GOT3 (cell line): ENCODE data around the gene TALDO1.
"Not testable (repeated sequence)": the region's sequence is repeated elsewhere in the genome, so short reads cannot be mapped to it uniquely, and the experiment has no call there.

Experiments used
- DNase-seq: peaks from one replicate; lab custom pipeline; 2025; ENCODE audit warnings: mixed read lengths; lab: John Stamatoyannopoulos, UW

Gene TALDO1

DNA sequence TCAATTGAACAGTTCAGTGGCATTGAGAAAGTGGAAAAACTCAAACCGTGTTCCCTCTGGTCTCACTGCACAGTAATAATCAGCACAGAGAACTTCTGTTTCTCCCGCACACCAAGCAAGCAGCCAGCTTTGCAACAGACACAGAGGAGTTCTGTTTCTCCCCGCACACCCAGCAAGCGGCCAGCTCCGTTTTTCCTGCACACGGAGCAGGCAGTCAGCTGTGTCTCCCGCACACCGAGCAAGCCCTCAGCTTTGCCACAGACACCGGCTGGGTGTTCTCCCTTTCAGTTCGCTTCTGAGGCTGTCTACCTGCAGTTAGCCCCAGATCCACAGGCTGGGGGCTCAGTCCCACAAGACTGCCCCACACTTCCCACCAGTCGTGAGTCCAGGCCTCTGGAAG, 9.9 kb upstream of the TALDO1 start:
- DNase-seq = no peak

DNA sequence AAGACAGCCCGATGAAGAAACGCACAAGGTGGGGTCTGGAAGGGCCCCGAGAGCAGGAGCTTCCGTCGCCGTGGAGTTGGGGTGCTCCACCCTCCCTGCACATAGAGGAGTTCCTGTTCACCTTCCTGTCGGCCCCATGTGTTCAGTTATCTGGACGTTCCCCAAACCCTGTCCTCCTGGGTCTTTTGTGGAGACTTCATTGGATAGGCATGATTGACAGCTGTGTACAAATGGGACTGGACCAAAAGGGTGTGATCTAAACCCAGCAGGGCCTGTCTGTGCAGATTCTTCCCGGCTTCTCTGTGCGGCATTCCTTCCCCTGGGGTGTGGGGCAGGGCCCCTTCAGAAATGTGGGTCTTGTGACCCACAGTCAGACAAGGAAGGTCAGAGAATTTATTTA, 9.4 kb upstream of the TALDO1 start:
- not testable (repeated sequence) for DNase-seq

DNA sequence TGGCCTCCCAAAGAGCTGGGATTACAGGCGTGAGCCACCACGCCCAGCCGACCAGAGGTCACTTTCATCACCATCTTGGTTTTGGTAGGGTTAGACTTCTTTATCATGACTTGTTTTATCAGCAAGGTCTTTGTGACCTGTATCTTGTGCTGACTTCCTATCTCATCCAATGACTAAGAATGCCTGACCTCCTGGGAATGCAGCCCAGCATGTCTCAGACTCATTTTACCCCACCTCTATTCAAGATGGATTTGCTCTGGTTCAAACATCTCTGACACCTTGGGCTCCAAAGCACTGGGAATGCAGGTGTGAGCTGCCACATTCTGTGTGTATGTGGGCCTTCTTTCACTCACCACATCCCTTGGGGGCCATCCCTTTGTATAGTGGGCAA, 5.1 kb upstream of the TALDO1 start:
- DNase-seq = no peak

DNA sequence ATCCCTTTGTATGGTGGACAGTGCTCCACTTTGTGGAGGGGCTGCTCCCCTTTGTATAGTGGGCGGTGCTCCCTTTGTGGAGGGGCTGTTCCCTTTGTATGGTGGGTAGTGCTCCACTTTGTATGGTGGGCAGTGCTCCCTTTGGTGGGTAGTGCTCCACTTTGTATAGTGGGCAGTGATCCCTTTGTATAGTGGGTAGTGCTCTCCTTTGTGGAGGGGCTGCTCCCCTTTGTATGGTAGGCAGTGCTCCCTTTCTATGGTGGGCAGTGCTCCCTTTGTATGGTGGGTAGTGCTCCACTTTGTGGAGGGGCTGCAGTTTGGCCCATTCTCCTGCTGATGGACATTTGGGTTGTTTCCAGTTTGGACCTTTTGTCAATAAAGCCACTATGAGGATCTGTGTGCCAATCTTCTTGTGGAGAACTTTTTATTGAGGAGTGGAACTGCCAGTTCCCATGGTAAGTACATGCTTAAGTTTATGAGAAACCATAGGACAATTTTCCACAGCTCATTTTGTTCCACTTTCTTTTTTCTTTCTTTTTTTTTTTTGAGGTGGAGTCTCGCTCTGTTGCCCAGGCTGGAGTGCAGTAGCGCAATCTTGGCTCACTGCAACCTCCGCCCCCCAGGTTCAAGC, 4.6 kb upstream of the TALDO1 start:
- DNase-seq = no peak

DNA sequence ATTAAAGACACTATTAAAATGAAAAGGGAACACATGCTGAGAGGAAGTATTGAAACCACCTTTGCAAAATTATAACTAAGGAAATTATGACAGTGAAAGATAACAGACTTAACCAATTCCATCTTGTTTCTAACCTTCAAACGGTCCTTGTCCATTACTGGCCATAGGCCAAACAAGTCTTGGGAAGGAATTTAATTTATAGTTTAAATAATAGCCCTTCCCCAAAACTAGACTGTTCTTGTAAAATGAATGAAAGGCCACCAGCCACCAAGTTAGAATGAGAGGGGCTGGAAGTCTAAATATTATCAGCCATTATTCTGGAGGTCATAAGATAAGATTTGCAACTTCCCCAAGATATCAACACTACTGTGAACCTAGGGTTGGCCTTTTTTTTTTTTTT, 1.8 kb upstream of the TALDO1 start:
- no peak for DNase-seq

DNA sequence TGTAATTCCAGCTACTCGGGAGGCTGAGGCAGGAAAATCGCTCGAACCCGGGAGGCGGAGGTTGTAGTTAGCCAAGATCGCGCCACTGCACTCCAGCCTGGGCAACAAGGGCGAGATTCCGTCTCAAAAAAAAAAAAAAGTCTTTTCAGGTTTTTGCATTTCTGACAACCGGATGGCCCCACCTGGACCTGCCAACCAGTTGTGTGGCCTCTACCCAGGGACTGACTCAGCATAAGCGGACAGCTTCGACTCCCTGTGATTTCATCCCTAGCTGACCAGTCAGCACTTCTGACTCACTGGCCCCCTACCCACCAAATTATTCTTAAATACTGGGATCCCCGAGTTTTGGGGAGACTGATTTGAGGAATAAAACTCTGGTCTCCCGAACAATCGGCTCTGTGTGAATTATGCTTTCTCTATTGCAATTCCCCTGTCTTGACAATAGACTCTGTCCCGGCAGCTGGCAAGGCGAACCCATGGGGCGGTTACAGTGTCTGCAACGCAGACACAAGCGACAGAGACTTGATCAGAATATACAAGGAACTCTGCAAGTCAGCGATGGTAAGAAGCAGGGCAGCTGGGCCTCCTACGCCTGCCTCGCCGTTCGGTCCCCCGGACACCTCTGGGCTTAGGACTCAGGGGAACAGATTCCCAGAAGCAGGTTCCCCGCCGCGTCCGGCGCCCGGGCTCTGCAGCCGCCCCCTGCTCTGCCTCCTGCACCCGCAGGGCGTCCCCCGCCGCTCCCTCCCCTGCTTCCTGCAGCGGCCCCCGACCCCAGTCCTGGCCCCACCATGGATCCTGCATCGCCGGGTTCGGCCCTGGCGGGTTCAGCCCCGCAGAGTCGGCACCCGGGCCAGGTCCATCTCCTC, 741 bp upstream of the TALDO1 start:
- no peak for DNase-seq

DNA sequence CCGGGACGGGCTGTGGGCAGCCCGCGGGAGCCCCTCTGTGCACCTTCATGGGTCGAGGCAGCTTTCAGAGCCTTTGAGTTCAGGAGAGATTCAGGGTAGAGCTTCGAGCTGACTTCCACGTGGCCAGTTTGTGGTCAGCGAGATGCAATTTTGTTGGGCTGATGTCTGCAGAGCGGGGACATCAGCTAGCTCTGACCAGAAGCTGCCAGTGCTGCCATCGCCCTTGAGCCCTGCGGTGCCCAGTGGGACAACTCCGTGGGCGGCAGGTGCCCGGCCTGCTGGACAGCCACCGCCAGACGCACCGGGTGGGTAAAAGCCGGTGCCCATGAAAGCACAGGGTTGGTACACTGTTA, 719 bp downstream of the TALDO1 start:
- DNase-seq = no peak

DNA sequence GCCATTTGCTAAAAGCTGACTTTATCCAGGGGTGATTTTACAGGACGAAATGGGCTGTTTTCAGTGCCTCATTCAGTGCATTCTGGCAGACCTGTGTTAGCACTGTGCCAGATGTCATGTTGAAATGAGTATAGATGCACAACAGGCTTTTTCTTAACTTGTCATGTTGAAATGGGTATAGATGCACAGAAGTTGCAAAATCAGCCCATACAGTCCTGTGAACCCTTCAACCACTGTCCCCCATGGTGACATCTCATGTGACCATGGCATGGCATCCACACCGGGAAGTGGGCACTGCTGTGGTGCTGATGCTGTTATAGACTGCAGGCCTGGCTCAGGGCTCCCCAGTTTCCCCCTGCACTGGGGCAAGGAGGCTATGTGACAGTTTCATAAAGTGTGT, 2.5 kb downstream of the TALDO1 start:
- DNase-seq = no peak

DNA sequence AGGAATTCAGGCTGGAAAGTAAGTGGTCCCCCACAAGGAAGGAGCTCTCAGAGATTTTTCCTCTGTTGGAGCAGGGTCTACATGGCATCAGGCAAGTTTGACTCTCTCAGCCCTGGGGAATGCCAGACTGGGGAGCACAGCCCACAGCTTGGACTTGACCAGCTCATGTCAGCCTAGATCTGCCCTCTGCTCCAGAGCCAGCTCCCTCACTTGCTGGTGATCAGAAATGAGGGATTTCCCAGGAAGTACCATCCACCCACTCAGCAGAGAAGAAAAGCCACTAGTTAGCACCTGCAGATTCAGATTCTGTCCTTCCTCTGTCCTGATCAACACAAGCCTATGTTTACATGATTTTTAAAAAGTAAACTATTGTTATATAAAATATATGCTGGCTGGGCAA, 13.0 kb downstream of the TALDO1 start:
- DNase-seq = no peak

DNA sequence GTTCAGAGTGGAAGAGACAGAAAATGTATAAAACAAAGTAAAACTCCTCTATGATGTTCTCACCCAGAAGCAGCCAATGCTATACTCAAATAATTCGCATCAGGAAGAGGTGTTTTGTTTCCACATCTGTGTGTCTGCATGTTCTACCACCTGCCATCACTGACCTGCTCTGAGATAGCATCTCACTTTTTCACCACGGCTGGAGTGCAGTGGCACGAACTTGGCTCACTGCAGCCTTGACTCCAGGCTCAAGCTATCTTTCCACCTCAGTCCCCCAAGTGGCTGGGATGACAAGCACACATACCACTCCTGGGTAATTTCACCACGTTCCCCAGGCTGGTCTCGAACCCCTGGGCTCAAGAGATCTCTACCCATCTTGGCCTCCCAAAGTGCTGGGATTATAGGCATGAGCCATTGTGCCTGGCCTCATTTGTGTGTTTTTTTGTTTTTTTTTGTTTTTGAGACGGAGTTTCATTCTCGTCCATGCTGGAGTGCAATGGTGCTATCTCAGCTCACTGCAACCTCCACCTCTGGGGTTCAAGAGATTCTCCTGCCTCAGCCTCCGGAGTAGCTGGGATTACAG, 14.4 kb downstream of the TALDO1 start:
- no peak for DNase-seq

DNA sequence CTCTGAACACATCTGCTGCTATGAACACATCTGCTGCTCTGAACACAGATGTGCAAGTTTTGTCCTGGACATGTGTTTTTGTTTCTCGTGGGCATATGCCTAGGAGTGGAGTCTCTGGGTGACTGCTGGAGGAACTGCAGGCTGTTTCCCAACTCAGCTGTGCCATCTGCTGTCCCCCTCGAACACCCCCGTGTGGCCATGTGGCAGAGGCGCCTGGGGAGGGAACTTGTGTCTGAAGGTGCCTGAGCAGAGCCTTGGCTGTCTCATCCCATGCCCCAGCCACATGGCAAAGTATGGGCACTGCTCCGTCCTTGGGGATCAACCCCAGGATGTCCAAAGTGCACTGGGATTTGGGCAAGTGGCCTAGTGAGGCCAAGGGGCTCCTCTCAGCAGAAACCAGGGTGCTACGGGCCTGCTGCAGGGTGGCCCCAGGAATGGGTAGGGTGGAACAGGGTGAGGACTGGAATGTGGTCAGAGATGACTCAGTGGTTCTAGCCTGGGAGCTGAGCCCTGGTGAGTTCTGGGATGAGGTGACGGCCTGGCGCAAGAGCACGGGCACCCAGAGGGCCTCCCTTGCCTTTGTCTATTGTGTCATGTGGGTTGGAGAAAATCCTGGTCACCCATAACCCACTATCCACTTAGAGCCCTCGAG, 15.3 kb downstream of the TALDO1 start:
- no peak for DNase-seq

DNA sequence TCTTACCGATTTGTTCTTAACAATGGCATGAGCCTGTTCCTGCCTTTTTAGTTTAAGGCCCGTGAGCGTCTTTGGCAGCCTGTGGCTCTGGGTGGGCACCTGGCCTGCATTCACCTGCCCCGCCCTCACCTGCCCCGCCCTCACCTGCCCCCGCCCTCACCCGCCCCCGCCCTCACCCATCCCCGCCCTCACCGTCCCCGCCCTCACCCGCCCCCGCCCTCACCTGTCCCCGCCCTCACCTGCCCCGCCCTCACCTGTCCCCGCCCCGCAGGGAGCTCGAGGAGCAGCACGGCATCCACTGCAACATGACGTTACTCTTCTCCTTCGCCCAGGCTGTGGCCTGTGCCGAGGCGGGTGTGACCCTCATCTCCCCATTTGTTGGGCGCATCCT, 15.8 kb downstream of the TALDO1 start:
- no peak for DNase-seq

DNA sequence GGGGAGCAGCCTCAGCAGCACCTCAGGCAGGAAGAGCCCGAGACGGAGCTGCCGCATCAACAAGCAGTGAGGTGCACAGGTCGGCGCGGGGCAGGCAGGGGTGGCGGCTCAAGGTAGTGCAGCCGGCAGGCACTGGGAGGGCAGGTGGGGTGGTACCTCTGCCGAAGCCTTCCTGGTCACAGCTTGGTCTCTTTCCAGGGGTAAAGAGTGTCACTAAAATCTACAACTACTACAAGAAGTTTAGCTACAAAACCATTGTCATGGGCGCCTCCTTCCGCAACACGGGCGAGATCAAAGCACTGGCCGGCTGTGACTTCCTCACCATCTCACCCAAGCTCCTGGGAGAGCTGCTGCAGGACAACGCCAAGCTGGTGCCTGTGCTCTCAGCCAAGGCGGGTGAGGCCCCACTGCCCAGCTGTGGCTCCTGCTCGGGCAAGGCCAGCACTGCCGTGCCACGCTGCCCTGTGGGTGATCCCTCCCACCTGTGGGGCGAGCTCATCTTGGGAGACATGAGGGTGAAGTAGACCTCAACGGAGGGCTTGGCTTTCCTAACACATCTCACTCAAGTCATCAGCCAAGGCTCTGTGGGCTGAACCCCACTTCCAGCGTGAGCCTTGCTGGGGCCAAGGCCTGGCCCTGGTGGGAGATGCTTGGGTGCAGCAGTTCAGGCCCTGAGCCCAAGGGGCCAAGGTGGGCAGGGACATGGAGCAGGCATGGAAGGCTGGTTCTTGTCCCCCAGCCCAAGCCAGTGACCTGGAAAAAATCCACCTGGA, 16.5 kb downstream of the TALDO1 start:
- no peak for DNase-seq

DNA sequence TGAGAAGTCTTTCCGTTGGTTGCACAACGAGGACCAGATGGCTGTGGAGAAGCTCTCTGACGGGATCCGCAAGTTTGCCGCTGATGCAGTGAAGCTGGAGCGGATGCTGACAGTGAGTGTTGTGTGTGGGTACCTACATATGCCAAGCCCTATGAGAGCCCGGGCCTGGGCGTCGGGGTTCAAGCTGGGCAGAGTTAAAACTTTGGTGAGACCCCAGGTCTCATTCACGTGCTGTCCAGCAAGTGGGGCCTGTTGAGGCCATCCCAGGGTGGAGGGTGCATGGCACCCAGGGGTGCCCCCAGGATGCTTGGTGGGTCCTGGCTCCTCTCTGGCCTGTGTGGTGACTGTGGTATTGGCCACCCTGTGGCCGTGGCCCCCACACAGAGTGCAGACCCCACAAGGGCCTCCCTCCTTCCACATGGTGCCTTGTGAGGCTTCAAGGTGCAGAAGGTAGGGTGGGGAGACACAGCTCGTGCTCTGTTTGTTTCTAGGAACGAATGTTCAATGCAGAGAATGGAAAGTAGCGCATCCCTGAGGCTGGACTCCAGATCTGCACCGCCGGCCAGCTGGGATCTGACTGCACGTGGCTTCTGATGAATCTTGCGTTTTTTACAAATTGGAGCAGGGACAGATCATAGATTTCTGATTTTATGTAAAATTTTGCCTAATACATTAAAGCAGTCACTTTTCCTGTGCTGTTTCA, 17.2 kb downstream of the TALDO1 start:
- DNase-seq = no peak

DNA sequence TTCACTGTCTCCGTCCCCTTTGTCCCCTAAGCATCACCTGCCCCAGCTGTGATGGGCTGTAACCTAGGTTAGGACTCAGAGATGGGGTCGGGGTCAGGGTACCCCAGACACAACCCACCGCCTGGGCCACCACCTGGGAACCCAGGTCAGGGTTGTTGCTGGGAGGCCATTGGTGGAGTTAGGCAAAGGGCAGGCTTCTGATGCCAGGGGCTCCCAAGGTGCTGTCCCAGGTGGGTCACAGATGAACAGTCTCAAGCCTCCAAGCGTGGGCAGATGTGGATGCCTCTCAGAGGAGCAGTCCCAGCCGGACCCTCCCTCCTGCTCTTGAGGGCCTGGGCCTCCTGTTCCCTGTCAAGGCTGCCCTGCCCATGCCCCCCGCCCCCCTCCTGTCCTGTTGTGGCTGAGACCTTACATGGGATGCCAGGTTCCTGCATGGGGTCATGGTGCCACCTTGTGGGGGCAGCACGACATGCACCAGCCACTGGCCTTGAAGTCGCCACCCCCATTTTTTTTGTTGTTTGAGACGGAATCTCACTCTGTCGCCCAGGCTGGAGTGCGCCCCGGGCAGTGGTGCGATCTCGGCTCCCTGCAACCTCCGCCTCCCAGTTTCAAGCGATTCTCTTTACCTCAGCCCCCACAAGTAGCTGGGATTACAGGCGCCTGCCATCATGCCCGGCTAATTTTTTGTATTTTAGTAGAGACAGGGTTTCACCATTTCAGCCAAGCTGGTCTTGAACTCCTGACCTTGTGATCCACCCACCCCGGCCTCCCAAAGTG, 17.9 kb downstream of the TALDO1 start:
- no peak for DNase-seq

DNA sequence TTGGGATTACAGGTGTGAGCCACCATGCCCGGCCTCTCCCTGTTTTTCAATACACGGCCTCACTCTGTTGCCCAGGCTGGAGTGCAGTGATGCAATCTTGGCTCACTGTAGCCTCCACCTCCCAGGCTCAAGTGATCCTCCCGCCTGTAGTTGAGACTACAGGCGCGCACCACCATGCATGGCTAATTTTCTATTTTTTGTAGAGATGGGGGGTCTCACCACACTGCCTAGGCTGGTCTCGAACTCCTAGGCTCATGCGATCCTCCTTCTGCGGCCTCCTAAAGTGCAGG, 18.5 kb downstream of the TALDO1 start:
- DNase-seq = no peak

DNA sequence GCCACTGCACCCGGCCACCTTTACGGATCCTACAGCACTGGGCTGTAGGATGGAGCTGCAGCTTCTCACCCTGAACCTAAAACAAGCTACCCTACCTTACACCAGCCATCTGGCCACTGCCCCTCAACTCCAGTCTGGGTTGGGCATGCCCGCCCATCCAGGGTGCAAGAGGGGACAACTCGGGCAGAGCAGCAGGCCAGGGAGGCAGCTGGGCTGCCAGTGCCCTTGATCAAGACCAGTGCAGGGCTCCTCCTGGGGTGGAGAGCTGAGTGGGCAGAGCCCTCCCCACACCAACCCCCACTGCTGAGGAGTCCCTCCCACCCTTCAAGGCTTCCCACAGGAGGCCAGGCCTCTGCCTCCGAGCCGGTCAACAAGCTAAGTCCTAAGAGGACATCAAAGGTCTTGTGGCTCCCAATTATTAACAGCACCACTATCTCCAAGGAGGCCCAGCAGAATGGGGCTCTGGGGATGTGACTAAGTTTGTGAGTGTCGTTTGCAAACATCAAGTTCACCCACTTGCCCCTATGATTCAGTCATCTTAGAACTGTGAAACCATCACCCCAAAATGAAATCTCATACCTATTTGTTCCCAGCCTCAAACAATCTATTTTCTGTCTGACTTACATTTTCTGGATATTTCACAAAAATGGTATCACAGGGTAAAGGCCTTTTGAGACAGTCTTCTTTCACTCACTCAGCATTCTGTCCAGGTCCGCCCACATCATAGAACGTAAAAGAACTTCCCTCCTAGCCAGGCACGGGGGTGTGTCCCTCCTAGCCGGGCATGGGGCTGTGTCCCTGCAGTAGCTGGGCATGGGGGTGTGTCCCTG, 19.1 kb downstream of the TALDO1 start:
- no peak for DNase-seq

DNA sequence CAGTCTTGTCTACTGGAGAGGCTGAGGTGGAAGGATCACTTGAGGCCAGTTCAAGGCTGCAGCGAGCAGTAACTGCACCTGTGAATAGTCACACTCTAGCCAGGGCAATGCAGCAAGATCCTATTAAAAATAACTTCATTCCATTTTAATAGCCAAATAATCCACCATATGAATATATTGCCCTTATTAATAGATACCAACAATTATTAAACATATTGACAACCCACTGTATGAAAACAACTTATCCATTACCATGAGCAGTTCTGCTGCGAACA, 19.6 kb downstream of the TALDO1 start:
- DNase-seq = no peak

DNA sequence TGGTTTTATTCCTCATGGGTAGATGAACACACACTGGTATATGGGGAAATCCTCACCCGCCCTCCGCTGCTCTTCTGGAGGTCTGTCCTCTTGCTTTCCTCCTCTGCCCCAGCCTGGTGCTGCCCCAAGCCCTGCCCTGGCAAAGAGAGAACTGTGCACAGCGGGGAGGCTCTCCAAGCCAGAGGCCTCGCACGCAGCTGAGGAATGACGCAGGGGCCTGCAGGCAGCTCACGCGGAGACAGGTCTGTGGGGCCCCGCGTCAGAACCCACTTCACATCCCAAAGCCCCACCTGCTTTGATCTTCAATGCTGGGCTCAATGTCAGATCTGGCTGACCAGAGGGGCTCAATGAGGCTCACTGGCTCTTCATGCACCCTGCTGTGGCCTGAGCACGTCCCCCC, 20.0 kb downstream of the TALDO1 start:
- no peak for DNase-seq

DNA sequence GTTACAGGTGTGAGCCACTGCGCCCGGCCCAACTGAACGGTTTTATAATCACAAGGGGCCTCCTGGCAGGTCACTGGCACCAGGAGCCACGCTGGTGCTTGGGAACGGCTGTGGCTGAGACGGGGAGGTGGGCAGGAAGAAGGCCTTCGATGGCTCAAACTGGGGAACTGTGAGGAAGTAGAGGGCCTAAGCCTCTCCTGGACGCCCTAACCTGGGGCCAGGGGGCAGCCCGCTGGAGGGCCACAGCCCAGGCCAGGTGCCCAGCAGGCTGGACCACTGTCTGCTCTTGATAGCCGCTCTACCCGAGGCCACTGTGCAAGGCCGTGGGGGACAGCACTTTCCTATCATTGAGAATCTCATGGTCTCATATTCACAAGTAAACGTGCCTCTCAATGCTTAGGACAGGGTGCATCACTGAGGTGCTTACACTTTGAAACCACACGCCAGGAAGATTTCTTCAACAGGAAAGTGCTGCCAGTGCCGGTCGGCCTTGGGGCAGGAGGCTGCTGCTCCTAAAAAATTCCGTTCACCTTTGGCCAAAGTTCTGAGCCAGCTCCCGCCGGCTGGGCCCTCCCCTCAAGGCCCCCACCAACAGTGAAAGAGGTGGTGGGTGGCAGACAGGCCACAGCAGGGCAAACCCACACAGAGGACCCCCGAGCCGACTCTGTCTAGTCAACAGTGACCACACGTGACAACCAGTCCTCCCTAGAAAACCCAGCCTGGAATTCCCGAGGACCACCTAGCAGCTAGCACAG, 22.8 kb downstream of the TALDO1 start:
- no peak for DNase-seq
